Measurements from ENCODE around the gene GUSB. TPM values are rescaled to one million over a fixed set of nuclear protein-coding genes. Genes with fewer than 3 reads are reported as not detected.

Gene GUSB
- polyA plus RNA-seq, 1 donor = 41.2 TPM

DNA sequence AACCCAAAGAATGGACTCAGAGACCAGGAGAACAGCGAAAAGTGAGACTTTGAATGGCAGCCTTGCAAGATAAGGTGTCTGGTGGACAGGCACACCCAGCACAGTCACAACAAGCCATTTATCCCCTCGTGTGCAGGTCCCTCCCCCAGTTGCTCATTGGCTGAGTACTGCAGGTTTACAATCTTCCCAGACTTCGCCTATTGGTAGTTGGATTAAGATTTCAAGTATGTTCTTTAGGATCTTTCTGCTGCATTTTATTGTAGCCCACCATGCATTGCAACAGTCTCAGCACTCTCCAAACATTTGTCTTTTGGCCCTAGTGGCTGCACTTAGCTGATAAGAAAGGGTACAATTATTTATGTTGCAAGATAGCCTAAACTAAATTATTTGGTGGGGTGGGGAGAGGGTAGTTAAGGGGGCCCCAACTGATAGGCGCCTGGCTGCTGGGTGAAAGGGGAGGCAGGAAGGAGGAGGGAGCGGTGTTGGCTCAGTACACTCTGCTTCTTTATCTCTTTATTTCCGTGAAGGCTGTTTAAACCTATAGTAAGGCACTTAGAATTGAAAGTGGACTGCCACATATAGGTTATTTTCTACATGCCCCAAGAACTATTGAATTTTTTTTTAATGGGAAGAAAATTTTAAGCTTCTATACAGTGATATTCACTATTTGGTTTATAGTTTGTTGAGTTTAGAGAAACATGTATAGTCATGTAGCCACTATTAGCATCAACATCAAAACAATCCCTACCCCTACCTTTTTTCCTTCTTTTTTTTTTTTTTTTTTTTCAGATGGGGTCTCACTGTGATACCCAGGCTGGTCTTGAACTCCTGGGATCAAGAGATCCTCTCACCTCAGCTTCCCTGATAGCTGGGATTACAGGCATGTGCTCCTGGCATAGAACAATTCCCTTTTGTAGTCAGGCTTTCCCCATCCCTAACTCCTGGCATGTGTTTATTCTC, 54.2 kb downstream of the GUSB start:
- DNase-seq = no peak

DNA sequence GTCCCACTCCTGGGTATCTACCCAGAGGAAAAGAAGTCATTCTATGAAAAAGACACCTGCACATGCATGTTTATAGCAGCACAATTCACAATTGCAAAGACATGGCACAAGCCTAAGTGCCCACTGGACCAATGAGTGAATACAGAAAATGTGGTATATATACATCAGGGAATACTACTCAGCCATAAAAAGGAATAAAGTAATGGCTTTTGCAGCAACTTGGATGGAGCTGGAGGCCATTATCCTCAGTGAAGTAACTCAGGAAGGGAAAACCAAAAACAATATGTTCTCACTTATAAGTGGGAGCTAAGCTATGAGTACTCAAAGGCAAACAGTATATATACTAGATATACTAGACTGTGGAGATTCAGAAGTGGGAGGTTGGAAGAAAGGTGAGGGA, 55.4 kb downstream of the GUSB start:
- DNase-seq = no peak

DNA sequence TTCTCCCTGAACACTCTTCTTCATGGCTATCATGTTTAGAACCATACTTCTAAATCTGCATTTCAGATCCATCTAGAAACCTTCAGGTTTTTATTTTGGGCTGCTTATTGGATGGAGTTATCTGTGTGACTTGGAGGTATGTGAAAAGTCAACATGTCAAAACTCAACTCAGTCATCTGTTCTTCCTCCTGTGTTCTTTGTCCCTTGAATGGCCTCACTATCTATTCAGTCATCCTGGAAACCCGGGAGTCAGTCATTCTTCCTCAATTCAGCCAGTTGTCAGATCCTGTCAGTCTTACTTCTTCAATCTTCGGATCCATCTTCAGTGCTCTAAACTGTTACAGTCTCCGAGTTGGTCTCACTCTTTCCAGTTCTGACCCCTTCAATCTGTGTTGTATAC, 57.0 kb downstream of the GUSB start:
- DNase-seq = no peak

DNA sequence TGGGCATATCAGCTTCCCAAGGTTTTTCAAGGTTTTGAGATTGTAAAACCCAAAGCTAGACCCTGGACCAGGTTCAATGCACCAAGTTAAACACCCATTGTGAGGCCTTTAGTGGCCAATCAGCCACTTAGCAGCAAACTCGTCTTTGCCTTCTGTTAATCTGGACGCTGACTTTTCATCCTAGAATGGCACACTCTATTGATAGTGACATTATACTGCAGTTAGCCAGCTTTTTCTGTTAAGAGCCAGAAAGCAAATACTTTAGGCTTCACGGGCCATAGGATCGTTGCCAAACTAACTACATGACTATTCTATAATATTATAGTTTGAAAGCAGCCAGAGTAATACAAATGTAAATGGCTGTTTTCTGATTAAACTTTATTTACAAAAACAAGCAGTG, 57.8 kb downstream of the GUSB start:
- DNase-seq = no peak

DNA sequence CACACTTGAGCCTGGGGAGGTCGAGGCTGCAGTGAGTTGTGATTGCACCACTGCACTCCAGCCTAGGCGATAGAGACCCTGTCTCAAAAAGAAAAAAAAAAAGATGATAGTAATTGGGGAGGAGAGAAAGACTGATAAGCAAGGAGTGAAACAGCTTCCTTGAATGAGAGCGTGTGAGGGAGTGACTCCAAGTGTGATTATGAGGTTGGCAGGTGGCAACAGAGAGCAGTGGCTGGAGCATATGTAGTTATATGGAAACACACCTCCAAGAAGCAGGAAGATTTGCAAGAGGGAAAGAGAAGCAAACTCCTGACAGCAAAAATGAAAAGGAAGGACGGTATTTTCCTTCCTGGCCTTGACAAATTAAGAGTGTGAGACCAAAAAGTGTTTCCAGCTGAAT, 58.7 kb downstream of the GUSB start:
- DNase-seq = peak; percentile 1

DNA sequence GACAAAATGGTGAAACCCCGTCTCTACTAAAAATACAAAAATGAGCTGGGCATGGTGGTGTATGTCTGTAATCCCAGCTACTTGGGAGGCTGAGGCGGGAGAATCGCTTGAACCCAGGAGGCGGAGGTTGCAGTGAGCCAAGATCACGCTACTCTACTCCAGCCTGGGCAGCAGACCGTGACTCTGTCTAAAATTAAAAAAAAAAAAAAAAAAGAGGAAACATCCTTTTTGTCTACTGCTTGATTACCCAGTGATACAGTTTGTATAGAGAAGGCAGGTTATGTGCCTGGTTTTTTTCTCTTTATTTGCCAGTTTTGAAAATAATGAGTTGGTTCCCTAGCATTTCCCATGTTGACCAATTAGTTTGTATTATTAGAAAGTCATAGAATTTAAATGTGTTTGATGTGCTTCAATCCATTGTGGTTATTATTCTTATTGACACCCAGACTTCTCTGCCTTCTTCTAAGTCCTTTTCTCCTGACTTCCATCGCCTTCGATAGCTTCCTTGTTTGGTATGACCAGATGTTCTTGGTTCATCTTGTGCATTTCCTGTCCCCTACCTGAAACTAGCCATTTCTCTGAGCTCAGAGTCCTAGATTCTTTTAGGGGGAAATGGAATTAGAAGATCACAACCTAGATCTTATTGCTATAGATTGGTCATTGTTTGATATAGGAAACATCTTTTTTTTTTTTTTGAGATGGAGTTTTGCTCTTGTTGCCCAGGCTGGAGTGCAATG, 65.9 kb downstream of the GUSB start:
- DNase-seq = no peak

DNA sequence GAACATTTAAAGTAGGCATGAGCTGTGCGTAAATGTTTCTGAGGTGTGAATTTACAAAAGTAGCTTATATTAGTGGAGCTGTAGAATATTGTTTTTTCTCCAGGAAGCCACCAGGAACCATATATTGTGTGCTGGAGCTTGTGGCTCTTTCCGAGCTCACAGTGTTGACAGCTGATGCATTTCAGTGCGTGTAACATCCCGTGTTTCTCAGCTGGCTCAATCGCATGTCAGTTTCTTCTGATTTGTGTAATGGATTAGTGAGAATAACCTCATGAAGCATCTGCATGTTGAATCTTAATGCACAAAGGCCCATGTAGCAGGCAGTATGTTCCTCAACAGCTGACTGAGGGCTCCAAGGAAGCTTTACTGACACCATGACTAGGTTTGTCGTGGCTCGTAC, 69.8 kb downstream of the GUSB start:
- no peak for DNase-seq

Other genes starting within 250 kb of the GUSB start
- gene VKORC1L1, start 109.1 kb downstream of the GUSB start, polyA plus RNA-seq (ENCODE audit: insufficient read length) = 20.3 TPM
- 11.1 TPM for gene ASL, start 93.6 kb upstream of the GUSB start, polyA plus RNA-seq (ENCODE audit: insufficient read length)
- gene CRCP, start 132.6 kb upstream of the GUSB start, polyA plus RNA-seq (ENCODE audit: insufficient read length) = 25.3 TPM
- 13.7 TPM for gene TPST1, start 223.1 kb upstream of the GUSB start, polyA plus RNA-seq (ENCODE audit: insufficient read length)